ENCODE data around the gene EML6.

The EML6 gene

DNA sequence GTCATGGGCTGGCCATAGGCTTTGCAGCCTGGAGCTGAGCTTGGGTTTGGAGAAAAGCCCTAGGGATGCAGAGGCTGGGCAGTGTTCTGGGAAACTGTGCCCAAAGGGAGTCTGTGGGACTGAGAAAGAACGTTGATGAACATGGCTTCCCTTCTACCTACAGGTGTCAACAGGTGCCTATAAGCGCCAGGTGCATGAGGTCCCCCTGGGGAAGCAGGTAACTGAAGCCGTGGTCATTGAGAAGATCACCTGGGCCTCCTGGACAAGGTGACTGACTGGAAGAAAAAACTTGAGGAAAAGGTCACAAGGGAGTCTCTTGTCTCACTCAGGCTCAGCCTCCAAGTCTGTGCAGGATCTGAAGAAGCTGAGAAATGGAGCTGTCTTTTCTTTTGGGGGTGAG is 243.4 kb downstream of the EML6 start:
- POLR2A ChIA-PET (ENCODE audit: low non-redundant PET), result no interaction called here
- CTCF ChIA-PET, result no interaction called here
- no peak for DNase-seq (ENCODE audit: low spot score)
- peak overlapping the region; percentile 76 for H3K27ac ChIP-seq
- TF ChIP-seq, protein P1, sequence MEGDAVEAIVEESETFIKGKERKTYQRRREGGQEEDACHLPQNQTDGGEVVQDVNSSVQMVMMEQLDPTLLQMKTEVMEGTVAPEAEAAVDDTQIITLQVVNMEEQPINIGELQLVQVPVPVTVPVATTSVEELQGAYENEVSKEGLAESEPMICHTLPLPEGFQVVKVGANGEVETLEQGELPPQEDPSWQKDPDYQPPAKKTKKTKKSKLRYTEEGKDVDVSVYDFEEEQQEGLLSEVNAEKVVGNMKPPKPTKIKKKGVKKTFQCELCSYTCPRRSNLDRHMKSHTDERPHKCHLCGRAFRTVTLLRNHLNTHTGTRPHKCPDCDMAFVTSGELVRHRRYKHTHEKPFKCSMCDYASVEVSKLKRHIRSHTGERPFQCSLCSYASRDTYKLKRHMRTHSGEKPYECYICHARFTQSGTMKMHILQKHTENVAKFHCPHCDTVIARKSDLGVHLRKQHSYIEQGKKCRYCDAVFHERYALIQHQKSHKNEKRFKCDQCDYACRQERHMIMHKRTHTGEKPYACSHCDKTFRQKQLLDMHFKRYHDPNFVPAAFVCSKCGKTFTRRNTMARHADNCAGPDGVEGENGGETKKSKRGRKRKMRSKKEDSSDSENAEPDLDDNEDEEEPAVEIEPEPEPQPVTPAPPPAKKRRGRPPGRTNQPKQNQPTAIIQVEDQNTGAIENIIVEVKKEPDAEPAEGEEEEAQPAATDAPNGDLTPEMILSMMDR (conservative IDR thresholded peaks at IDR 0.05; ENCODE audit: low read depth), result no peak

DNA sequence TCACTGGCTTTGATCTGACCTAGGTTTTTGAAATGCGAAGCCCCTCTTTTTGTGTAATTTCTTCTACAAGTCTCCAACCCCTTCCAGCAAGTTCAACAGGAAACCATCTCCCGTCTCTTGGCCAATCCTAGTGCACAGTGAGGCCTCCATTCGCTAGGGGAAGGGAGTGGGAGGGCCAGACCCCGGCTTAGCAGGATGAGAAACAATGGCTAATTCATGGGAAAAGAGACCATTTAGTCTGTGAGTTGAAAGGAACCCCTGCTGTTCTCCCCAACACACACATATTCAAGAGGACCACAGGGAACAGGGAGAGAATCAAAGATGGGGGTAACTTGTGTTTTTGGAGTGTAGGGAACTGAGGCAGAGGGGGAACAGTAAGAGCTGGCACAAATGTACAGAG is 243.8 kb downstream of the EML6 start:
- no peak for DNase-seq (ENCODE audit: low spot score)
- POLR2A ChIA-PET (ENCODE audit: low non-redundant PET), result no interaction called here
- TF ChIP-seq, protein P1 (conservative IDR thresholded peaks at IDR 0.05; ENCODE audit: low read depth), result no peak
- H3K27ac ChIP-seq, result peak overlapping the region; percentile 76
- CTCF ChIA-PET, result no interaction called here

DNA sequence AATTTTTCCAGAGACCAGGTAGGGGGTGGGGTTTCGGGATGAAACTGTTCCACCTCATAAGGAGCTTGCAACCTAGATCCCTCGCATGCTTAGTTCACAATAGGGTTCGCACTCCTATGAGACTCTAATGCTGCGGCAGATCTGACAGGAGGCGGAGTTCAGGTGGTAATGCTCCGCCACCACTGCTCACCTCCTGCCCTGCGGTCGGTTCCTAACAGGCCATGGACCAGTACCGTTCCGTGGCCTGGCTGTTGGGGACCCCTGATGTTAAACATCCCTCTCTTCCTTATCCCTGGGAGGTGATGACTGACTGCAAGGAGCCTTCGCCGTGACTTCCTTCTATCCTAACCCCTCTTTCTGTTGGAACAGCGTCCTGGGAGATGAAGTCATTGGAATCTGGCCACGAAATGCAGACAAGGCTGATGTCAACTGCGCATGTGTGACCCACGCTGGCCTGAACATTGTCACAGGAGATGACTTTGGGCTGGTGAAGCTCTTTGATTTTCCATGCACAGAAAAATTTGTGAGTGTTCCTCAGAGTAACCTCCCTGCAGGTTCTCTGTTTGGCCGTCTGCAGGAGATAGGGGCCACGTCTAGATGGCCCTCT is 244.4 kb downstream of the EML6 start:
- TF ChIP-seq, protein P1 (conservative IDR thresholded peaks at IDR 0.05; ENCODE audit: low read depth), result no peak
- POLR2A ChIA-PET (ENCODE audit: low non-redundant PET), result no interaction called here
- CTCF ChIA-PET, result no interaction called here
- no peak for DNase-seq (ENCODE audit: low spot score)
- peak overlapping the region; percentile 76 for H3K27ac ChIP-seq

DNA sequence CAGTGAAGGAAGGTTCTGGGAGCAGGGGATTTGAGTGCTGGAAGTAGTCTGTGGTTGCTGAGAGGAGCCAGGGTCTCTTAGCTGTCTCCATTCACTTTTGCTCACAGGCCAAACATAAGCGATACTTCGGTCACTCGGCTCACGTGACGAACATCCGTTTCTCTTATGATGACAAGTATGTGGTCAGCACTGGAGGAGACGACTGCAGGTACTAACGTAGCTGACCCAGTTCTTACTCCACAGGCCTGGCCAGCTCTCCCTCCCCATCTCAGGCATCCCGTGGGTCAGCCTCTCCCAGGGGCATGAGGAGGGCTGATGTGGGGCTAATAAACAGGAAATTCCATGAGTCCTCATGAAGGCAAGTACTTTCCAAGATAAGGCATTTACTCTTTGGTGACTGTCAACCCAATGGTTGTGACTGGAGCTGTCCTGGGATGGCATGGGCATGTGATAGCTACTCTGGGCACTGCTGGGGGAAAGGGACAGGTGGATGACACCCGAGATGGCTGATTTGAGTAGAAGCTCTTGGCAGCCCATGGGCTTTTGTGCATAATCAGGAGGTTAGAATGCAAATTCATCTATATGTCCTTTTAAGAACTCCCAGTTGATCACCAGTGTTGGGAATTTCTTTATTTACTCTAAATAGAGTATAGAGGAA is 245.2 kb downstream of the EML6 start:
- DNase-seq (ENCODE audit: low spot score), result no peak
- TF ChIP-seq, protein P1 (conservative IDR thresholded peaks at IDR 0.05; ENCODE audit: low read depth), result no peak
- ChIA-PET CTCF (no interaction called here), POLR2A (ENCODE audit: low non-redundant PET) (no interaction called here)
- peak overlapping the region; percentile 76 for H3K27ac ChIP-seq

DNA sequence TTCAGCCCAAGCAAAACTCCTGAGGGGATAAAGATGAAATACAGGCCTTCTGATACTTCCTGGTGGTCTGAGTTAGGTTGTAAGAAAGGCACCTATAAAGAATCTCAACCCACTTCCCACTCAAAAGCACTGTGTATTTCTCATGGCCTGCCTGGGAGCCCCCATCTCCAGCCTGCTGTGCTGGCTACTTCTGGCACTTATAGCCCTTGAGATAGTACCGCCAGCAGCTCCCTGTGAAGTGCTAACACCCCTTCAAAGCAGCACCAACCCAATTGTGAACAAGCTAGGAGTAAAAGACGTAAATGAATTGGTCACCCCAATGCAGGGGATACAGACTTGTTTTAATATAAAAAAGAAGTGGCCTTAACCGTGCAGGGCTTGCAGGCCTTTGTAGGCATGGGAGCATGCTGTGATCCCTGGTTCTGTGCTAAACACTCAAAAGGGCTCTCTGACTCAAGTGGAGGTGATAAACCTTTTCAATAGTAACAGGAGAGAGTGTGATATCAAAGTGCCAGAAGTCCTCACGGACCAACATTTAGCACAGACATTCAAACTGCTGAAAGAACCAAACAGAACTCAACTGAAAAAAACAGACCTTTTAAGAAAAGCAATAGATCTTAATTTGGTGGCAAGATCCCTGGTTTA is 246.0 kb downstream of the EML6 start:
- DNase-seq (ENCODE audit: low spot score), result no peak
- CTCF ChIA-PET, result no interaction called here
- no peak overlapping the region for H3K27ac ChIP-seq
- TF ChIP-seq, protein P1 (conservative IDR thresholded peaks at IDR 0.05; ENCODE audit: low read depth), result no peak
- POLR2A ChIA-PET (ENCODE audit: low non-redundant PET), result no interaction called here

DNA sequence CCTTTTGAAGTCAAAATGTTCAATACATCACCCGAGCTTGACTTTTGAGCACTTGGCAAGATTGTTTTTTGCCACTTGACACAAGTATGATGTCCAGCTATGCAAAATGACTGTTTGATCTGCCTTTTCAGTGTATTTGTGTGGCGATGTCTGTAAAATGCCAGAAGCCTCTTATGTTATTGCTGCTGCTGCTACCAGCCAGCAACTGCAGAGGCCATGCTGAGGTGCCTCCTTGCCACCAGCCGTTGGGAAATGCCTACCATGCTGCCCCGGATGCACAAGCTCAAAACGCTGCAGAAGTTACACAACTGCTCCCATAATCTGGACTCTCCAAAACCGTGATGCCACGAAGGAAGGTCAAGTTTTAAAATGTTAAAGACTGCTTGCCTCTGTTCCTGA is 246.5 kb downstream of the EML6 start:
- POLR2A ChIA-PET (ENCODE audit: low non-redundant PET), result no interaction called here
- DNase-seq (ENCODE audit: low spot score), result no peak
- CTCF ChIA-PET, result no interaction called here
- no peak overlapping the region for H3K27ac ChIP-seq
- TF ChIP-seq, protein P1 (conservative IDR thresholded peaks at IDR 0.05; ENCODE audit: low read depth), result no peak

All from RWPE1 (cell line).